Astrocyte of the hippocampus (primary cell): ENCODE data around the gene CTDSPL2.
"Not testable (repeated sequence)": the region's sequence is repeated elsewhere in the genome, so short reads cannot be mapped to it uniquely, and the experiment has no call there.

ENCODE experiments used
- DNase-seq: peaks from one replicate; pipeline ENCODE4 v3.0.0; 2011; ENCODE audit warnings: low read depth, low spot score

CTDSPL2 gene

DNA sequence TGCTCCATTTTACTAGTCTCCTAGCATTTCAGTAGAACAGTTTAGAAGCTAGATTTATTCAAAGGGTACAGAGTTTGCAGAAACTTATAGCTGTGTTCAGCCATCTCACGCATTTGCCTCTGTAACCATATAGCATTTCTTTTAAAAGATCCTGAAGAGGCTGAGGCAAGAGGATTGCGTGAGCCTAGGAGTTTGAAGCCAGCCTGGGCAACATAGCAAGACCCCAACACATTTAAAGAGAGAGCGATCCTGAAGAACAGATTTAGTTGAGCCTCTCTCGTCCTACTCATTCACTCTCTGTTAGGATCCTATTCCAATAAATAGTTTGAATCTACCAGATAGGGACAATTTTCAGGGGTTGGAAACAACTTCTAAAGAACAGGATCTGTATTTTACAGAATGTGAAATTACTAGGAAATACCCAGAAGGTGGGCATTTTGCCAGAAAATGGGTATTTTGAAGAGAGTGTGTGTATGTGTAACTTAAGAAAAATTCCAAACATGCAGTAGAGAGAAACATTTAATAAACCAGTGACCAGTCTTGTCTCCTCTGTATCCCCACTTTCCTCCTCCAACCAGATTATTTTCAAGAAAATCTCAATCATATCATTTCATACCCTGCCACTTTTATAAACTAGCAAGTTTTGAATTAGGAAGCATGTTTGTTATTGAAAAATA, 114.0 kb downstream of the CTDSPL2 start:
- peak; percentile 89 for DNase-seq

DNA sequence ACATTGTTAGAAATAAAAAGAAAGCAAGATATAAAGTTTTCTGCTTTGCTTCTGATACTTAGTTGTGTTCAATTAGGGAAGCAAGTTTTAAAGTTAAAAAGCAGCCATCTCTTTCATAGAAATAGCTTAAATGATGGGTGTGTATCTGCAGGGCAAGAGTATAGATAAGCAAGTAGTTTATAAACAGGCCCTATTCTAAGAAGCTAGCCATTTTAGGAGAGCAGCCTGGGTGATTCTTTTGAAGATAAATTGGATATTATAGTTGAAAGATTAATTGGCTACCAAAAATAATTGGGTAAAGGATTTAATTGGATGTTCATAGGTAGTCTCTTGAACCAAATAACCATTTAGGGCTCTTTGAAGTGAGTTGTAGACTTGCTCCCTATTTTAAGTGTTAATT, 115.2 kb downstream of the CTDSPL2 start:
- no peak for DNase-seq

DNA sequence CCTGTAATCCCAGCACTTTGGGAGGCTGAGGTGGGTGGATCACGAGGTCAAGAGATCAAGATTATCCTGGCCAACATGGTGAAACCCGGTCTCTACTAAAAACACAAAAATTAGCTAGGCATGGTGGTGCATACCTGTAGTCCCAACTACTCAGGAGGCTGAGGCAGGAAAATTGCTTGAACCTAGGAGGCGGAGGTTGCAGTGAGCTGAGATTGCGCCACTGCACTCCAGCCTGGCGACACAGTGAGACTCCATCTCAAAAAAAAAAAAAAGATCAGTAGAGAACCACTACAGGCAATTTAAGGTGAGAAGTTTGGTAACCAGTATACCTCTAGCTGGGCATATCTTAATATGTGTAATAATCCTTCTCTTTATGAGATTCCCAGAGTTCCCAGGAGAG, 117.3 kb downstream of the CTDSPL2 start:
- not testable (repeated sequence) for DNase-seq

DNA sequence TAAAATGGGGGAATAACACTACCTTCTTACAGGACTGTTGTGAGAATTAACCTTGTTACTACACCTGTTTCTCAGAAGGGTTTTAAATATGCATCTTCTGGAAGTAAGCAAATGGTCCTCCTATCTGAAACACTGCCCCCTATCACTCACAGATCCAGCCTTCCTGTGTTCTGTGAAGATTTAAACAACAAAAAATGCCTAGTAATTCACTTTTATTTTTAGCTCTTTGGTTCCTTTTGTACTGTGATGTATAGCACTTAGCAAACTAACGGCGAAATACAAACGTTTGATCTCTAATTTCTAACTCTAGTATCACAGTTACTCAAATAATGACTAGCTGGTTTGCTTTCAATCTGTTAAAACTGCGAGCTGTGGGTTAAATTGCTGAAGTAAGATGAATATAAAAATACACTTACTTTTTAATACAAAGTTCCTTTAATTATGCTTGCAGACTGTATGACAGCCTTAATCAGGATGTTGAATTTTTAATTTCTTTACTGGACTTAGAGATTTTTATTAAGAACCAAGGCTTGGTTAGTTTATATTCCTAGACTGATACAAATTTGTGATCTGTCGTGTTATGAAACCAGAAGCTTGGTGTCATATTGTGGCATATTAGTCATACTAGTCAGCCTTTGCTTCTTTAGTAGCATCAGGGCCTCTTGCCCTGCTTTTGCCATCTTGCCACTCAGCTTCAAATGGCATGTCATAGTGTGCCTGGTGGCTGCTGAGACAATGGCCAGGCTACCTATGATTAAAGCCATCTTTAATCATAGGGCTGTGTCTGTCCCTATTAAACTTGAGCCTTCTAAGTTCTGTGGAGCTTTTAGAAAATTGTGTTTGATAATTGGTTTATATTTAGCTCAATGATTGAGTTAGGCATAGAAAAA, 118.7 kb downstream of the CTDSPL2 start:
- DNase-seq, result no peak

DNA sequence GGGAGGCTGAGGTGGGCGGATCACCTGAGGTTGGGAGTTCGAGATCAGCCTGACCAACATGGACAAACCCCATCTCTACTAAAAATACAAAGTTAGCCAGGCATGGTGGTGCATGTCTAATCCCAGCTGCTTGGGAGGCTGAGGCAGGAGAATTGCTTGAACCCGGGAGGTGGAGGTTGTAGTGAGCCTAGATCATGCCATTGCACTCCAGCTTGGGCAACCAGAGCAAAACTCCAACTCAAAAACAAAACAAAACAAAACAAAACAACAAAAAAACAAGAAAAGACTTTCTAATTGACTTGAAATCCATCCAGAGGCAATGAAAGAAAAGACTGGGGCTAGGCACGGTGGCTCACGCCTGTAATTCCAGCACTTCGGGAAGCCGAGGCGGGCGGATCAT, 121.7 kb downstream of the CTDSPL2 start:
- not testable (repeated sequence) for DNase-seq

DNA sequence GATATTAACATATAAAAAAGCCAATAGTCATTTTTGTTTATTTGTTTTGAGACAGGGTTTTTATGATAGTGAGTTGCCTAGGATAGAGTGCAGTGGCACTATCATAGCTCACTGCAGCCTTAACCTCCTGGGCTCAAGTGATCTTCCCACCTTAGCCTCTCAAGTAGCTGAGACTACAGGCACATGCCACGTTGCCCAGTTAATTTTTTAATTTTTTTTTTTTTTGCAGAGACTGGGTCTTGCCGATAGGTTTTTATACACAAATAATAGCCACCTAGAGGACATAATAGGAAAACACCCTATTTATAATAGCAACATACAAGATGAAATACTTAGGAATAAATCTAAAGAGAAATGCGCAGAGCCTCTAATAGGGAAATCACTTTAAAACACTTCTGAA, 122.8 kb downstream of the CTDSPL2 start:
- peak; percentile 44 for DNase-seq

DNA sequence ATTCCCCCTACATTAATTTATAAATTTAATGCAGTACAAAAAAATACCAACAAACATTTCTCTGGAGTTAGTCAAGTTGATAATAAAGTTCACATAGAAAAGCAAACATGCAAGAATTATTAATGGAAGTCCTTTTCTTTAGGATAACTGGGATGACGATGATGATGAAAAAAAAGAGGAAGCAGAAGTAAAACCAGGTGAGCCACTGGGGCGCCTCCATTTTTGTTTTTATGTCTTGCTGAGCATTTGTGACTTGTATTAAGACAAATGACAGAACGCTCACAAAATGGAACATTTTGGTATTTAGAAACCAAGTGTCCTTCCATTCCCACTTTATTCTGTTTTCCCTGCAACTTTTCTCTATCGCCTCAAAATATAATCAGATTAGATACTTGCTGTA, 123.3 kb downstream of the CTDSPL2 start:
- no peak for DNase-seq

DNA sequence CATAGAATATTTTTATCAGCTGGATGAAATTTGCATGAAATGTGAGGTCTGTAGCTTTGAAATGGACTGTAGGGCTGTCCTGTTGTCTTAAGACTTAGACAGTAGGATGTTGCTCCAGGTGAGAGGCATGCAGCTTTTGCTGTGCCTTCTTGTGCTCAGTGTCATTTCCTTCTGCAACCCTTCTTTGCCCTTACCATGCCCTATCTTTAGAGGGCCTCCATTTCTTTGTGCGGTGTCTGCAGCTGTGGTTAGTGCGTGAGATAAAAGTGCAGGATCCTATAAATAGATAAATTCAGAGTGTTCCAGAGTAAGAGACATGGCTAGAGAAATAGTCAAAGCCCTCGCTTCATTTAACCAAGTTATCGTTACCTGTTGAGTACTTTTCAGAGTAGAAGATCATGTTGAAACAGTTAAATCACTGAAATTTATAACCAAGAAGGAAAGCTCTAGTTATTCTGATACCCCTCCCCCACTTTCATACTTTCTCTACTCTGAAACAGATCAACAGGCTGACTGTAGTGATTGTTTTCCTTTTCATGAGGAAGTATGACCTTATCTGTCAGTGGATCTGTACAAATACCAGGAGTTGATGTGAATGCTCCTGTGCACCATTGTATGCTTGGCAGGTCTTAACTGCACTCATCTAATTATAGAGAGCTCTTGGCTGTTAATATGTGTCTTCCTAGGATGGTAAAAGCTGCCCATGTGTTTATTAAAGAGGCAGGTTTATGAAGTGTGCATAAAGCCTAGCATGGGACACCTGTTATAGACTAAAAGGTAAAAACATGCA, 127.7 kb downstream of the CTDSPL2 start:
- no peak for DNase-seq

DNA sequence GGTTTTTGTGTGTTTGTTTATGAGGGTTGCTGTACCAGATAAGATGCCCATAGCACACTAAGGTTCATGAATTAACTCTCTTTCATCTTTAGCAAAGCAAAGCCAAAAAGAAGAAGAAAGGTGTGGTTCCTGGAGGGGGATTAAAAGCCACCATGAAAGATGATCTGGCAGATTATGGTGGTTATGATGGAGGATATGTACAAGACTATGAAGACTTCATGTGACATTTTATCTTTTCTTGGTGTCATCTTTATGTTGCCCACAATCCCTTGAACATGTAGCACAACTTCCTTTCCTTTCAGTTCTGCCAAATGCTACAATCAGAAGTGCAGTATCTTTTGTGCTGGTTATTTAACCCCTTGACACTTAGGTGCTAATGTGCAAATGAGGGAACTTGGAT, 133.5 kb downstream of the CTDSPL2 start:
- not testable (repeated sequence) for DNase-seq

DNA sequence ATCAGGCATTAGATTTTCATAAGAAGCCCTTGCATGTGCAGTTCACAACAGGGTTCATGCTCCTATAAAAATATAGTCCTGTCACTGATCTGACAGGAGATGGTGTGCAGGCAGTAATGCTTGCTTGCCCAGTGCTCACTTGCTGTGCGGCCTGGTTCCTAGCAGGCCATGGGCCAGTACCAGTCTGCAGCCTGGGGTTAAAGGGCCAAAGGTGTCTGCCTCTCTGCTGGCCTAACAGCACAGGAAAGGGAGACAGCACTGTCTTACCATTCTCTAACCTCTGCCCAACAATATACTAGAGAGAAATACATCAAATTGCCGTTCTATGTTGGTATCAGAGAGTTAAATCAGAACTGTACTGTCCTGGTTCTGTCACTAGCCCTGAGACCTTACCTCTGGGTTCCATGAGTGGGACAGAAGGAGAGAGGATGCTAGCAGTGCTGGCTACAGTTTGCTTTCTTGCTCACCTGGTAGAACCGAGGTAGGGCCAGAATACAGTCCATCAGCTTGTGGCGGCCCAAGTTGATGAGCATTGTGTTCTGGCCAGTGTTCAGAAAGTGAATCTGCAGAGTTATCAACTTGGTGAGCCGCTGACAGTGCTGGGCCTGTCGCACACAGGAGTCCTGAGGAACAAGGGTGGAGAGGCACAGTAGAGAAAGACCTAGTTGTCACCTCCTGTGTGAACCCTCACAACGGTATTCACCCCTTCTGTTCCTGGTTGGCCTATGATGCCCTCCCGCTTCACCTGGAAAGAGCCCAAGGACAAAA, 138.1 kb downstream of the CTDSPL2 start:
- DNase-seq, result no peak

DNA sequence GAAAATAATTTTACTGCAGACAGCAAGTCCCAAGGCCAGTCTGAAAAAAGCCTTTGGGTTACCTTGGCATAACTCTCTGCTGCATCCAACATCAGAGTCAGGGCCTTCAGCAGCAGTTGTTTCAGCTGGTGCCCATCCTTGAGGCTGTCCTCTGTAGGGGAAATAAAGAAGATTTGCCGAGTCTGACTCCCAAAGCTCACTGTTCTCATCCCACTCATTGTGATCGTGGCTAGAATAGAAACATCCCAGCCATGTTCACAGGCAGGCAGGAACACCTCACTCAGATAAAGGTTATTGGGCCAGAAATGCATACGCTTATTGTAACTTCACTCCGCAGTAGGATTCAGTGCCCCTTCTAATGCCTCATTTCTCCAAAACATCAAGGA, 138.7 kb downstream of the CTDSPL2 start:
- DNase-seq, result no peak

DNA sequence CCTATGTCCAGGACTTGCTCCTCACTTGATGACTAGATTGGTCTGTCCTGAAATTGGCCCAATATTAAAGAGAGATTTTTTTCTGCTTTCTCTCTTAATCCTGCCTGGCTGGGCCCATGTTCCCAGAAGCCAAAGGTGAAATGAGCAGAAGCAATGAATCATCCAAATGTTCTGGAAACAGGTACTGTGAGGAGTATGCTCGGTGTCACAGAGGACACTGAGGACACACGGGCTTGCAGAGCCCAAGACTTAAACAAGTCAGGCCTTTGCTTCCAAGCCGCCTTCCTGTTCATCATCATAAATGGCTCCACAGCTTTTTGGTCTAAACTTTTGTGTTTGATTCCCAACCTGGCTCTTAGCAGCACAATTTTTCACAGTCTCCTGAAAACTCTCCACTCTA, 140.9 kb downstream of the CTDSPL2 start:
- no peak for DNase-seq

DNA sequence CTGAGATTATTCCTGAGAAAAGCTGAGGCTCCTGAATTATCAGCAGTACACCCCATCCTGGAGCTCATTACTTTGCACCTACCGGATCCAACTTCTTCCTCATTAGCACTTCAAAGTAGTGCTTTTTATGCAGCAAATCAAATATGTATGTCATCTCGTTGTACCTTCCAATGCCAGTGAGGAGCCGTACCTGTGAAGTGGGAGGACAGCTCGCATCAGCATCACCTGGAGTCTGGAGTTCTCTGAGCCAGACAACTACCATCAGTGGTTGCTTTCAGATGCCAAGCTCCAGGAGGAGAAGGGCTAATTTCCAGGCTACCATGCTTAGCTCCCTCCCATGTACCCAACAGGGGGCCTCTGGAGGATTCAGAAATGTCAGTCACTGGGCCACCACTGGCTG, 141.9 kb downstream of the CTDSPL2 start:
- DNase-seq, result no peak

DNA sequence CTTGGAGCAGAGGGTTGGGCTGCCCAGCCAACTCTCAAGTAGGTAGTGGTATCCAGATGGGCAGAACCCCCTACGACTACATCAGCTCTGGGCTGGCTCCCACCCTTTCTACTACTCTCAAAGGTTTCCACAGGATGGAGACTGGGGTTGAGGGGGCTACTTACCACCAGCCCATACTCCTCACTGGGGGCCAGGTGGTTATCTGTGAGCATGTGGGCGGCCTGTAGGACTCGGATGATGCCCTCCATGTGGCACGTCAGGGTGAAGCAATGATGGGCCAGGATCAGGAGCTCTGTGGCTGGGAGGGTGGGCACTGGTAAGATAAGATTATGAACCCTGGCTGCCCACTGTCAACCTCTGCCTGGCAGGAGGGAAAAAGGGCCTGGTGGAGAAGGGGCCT, 142.9 kb downstream of the CTDSPL2 start:
- no peak for DNase-seq

DNA sequence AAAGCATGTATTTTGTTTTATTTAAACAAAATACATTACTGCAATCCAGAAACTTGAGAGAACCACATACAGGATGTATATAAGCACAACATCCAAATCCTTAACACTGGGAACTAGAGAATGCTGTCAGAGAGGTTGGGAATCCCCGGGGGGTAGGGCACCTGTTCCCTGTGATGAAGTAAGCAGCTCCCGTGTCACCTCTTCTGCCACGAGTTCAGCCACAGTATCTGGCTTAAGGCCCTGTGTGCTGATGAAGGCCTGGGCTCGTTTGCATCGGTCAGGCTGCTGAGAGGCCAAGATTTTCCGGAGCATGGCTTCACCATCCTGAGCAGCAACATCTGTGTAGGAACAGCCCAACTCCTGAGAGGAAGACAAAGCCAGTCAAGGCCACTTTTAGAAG, 146.0 kb downstream of the CTDSPL2 start:
- no peak for DNase-seq

DNA sequence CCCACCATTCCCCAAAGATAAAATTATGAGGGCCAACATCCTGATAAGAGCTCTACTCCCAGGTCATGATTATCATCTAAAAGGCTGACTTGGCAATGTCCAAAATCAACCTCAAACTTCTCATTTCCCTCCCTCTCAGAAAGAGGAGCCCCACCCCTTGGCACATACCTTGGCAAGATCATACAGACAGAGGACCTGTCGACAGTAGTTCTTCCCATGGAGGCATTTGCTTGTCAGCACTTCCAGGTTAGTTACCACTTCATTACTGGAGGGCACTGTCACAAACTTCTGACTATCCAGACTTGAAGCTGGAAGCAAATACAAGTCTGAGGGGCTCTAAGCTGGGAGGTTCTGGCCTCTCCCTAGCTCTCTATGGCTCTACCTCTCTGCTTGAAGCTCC, 147.3 kb downstream of the CTDSPL2 start:
- DNase-seq, result no peak
